GM19351 (cell line): ENCODE results near the gene OR52E8.
A peak's percentile ranks its signal among the peaks of the same experiment; 100 is the strongest.

ENCODE experiments used
- ATAC-seq: cut with Tn5 transposase; IDR thresholded peaks from one replicate; pipeline ENCODE4 v1.9.1; 2021; ENCODE audit warnings: mild to moderate bottlenecking, moderate library complexity; ENCODE audit not compliant: unreplicated experiment

OR52E8 gene

GRCh38 chr11:5808500-5809121 is 48.9 kb downstream of the OR52E8 start, which contains the start of gene OR52N2:
TSS of gene OR52N2 (plus strand) at chr11:5808924. CDS start at chr11:5820336, 11,412 bp downstream.
- ATAC-seq, result peak; percentile 96

- ATAC-seq, result no peak
Observed at GRCh38 chr11:5807580-5807979, 49.9 kb downstream of the OR52E8 start.
